Fibroblast of skin of scalp (primary cell): ENCODE measurements around the gene SBF2.
"Not testable (repeated sequence)": the region's sequence is repeated elsewhere in the genome, so short reads cannot be mapped to it uniquely, and the experiment has no call there.

ENCODE experiments used
- DNase-seq: peaks from one replicate; pipeline ENCODE4 v3.0.0-alpha.2; 2013

SBF2 gene

GRCh38 chr11:10109806-10110205, 184.2 kb downstream of the SBF2 start:
- peak; percentile 92 for DNase-seq

- peak; percentile 95 for DNase-seq
These were observed 184.9 kb downstream of the SBF2 start for GRCh38 chr11:10108915-10109680.

GRCh38 chr11:10107497-10107896, 186.5 kb downstream of the SBF2 start:
- DNase-seq = peak; percentile 60

- DNase-seq = no peak
These were observed 196.4 kb downstream of the SBF2 start for GRCh38 chr11:10097615-10098014.

- no peak for DNase-seq
These were observed 197.0 kb downstream of the SBF2 start for GRCh38 chr11:10096987-10097386.

- no peak for DNase-seq
These were observed 198.4 kb downstream of the SBF2 start for GRCh38 chr11:10095412-10096208.

- DNase-seq = no peak
These were observed 201.6 kb downstream of the SBF2 start for GRCh38 chr11:10092426-10092825.

- DNase-seq = no peak
These were observed 202.5 kb downstream of the SBF2 start for GRCh38 chr11:10091314-10092045.

- DNase-seq = not testable (repeated sequence)
These were observed 206.1 kb downstream of the SBF2 start for GRCh38 chr11:10087923-10088225.

- no peak for DNase-seq
These were observed 206.7 kb downstream of the SBF2 start for GRCh38 chr11:10087186-10087922.

GRCh38 chr11:10080138-10080537, 213.9 kb downstream of the SBF2 start:
- DNase-seq = no peak

- peak; percentile 61 for DNase-seq
These were observed 217.4 kb downstream of the SBF2 start for GRCh38 chr11:10076458-10077141.

- DNase-seq = no peak
These were observed 218.9 kb downstream of the SBF2 start for GRCh38 chr11:10075141-10075540.

- no peak for DNase-seq
These were observed 221.2 kb downstream of the SBF2 start for GRCh38 chr11:10072841-10073240.

- no peak for DNase-seq
These were observed 221.9 kb downstream of the SBF2 start for GRCh38 chr11:10072142-10072541.

- peak; percentile 1 for DNase-seq
These were observed 226.3 kb downstream of the SBF2 start for GRCh38 chr11:10067629-10068300.

- no peak for DNase-seq
These were observed 227.6 kb downstream of the SBF2 start for GRCh38 chr11:10066441-10066840.

GRCh38 chr11:10064828-10065227, 229.2 kb downstream of the SBF2 start:
- no peak for DNase-seq

GRCh38 chr11:10058356-10058755, 235.7 kb downstream of the SBF2 start:
- DNase-seq = peak; percentile 13

GRCh38 chr11:10051868-10052586, 242.0 kb downstream of the SBF2 start:
- no peak for DNase-seq

GRCh38 chr11:10050561-10050960, 243.5 kb downstream of the SBF2 start:
- no peak for DNase-seq
